ENCODE data around the gene UNCX.

DNA sequence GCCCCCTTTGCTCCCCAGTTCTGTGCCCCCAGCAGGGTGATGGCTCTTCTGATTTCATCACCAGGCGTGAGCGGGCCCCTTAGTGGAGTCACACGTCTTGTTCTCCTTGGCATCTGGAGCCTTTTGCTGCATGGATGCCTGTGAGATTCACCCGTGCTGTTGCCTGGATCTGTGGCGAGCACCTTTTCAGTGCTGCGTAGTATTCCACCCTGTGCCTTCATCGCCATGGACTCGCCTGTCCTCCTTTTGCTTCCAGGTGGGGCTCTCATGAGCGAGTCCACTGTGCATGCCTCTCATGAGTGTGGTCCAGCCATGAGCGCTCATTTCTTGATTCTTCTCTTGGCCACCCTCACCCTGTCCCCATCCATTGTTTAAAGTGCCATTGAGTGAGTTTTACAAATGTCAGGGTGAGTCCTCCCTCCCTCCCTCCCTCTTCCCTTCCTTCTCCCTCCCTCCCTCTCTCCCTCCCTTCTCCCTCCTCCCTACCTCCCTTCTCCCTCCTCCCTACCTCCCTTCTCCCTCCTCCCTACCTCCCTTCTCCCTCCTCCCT lies 44.0 kb downstream of the UNCX start:
- no peak for TF ChIP-seq CTCF (conservative IDR thresholded peaks at IDR 0.05; ENCODE audit: low read length)
- TF ChIP-seq EZH2phosphoT487 (IDR thresholded peaks at IDR 0.05; ENCODE audit: borderline replicate concordance), result no peak
